HUES6 (cell line): Measurements from ENCODE around the gene SLC9A9.

Source experiments
- H3K27ac ChIP-seq: 2 replicates; pipeline ENCODE4 v1.7.0; 2013; ENCODE audit warnings: low read depth, mild to moderate bottlenecking, low read length, inconsistent platforms
- H3K27me3 ChIP-seq: 2 replicates; pipeline ENCODE4 v1.6.1; 2013; ENCODE audit warnings: low read length; ENCODE audit not compliant: control insufficient read depth, insufficient read depth
- H3K36me3 ChIP-seq: 2 replicates; pipeline ENCODE4 v1.6.1; 2013; ENCODE audit warnings: low read length; ENCODE audit not compliant: control insufficient read depth, insufficient read depth
- H3K4me1 ChIP-seq: 2 replicates; pipeline ENCODE4 v1.6.1; 2013; ENCODE audit warnings: low read length; ENCODE audit not compliant: control insufficient read depth, insufficient read depth
- H3K4me3 ChIP-seq: 2 replicates; pipeline ENCODE4 v1.5.1; 2013; ENCODE audit warnings: low read depth, low read length
- H3K9ac ChIP-seq: one replicate; pipeline ENCODE4 v1.6.1; 2013; ENCODE audit warnings: mild to moderate bottlenecking, low read length
- H3K9me3 ChIP-seq: 2 replicates; pipeline ENCODE4 v1.6.1; 2013; ENCODE audit warnings: low read depth, low read length; ENCODE audit not compliant: control insufficient read depth, insufficient read depth

SLC9A9 gene

DNA sequence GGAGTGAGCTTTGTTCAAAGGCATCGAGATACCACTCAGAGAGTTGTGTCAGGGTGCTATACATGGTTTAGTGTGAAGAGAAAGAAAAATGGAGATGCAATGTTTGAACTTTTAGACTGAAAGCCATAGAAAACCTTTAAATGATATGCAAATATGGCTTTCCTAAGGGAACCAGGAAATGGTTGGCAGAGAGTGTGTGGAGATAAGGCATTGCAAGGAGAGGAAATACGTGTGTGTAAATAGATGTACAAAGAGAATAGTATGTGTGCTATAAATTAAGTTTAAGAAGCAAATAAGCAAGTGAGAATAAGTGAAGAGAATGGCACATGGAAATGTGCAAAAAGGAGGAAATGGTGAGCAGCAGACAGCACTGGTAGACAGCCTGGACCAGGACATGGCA is 198.1 kb downstream of the SLC9A9 start:
- Histone ChIP-seq H3K9me3 (no peaks in the 10 kb centered on the region), H3K9ac (no peak overlapping the region), H3K4me1 (peaks cover 2% of the 10 kb centered on the region; the same call in 1 of the 2 replicates)

DNA sequence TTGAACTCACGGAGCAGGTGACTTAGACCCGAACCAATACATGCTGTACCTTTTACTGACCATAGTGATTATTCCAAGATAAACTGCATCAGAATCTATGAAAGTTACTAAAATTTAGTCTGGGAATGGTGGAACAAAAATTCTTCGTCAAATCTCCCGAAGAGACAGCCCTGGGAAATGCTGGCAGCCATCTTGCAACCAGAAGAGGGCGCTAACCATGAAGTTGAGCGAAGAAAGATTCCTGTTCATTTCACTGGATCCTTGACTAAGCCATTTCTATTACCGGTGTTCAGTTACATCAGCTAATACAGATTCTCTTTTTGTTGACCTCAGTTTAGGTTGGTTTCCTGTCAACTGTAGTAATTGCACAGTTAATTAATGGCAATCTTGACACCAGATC is 199.6 kb downstream of the SLC9A9 start:
- no peak overlapping the region for H3K4me3 ChIP-seq
- H3K36me3 ChIP-seq = no peaks in the 10 kb centered on the region
- H3K27ac ChIP-seq = no peak overlapping the region
- peaks cover 2% of the 10 kb centered on the region; the same call in 1 of the 2 replicates for H3K4me1 ChIP-seq
- H3K9ac ChIP-seq = no peak overlapping the region
- H3K9me3 ChIP-seq = no peaks in the 10 kb centered on the region
- no peaks in the 10 kb centered on the region for H3K27me3 ChIP-seq

More for the DNA sequence above, 198.1 kb downstream of the SLC9A9 start:
- H3K4me3 ChIP-seq = no peak overlapping the region
- H3K27me3 ChIP-seq = no peaks in the 10 kb centered on the region
- no peaks in the 10 kb centered on the region for H3K36me3 ChIP-seq
- H3K27ac ChIP-seq = no peak overlapping the region

DNA sequence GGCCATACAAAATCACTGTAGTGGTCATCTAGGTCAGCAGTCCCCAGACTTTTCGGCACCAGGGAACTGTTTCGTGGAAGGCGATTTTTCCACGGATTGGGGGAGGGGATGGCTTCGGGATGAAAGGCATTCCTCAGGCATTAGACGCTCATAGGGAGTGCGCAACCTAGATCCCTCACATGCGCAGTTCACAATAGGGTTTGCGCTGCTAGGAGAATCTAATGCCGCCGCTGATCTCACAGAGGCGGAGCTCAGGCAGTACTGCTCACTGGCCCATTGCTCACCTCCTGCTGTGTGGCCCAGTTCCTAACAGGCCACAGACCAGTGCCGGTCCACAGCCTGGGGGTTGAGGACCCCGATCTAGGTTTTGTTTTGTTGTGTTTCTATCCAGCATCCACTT is 200.1 kb downstream of the SLC9A9 start:
- Histone ChIP-seq H3K9me3 (no peaks in the 10 kb centered on the region), H3K9ac (no peak overlapping the region), H3K4me1 (peaks cover 2% of the 10 kb centered on the region; the same call in 1 of the 2 replicates), H3K27ac (no peak overlapping the region), H3K27me3 (no peaks in the 10 kb centered on the region), H3K4me3 (no peak overlapping the region), H3K36me3 (no peaks in the 10 kb centered on the region)

DNA sequence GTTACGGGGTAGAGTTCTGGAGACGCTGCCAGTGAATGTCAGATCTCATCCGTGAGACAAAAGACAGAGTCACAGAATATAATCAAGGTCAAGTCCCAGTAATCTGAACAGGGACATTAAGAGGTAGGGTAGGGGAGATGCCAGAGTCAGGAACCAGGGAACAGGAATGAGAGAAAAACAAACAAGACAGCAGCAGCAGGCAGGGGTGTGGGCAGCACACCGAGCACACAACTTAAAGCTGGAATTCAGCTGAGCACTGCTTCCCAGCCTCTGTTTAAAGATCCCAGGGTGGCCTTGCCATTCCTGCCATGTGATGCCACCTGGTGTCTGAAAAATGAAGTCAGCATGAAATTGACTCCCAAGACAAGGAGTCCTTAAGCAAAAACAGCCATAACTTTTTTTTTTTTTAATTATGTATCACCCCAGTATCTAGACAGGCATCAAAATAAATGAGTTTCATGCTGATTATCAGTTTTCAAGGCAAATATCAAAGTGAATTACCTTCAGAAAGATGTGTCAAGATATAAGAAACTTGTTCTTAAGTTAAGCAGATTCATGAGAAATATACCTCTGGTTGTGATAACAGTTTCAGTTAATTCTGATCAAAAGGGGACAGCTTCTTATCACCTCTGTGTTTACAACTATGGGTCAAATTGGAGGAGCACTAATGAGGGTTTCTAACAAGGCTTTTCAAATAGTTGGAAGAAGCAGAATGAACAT is 203.7 kb downstream of the SLC9A9 start:
- no peak overlapping the region for H3K9ac ChIP-seq
- no peaks in the 10 kb centered on the region for H3K27me3 ChIP-seq
- H3K36me3 ChIP-seq = no peaks in the 10 kb centered on the region
- no peaks in the 10 kb centered on the region for H3K9me3 ChIP-seq
- H3K27ac ChIP-seq = no peak overlapping the region
- no peak overlapping the region for H3K4me3 ChIP-seq
- peaks cover 2% of the 10 kb centered on the region; the same call in 1 of the 2 replicates for H3K4me1 ChIP-seq

DNA sequence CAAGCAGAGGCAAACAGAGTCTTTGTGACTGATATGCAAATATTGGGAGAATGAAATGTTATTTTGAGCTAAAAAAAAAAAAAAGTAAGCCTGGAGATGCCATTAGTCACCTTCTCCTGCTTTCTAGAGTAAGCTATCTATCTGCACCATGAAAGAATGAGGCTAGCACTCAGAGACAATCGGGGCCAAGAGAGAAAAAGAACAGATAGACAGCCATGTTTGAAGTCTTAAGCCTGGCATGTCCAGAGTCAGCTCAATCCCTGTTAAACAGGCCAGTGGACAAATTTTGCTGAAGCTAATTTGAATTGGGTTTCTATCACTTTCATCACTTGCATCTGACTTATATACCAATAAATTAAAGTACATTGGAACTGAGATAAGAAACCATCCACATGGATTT is 204.4 kb downstream of the SLC9A9 start:
- Histone ChIP-seq H3K36me3 (no peaks in the 10 kb centered on the region), H3K9me3 (no peaks in the 10 kb centered on the region), H3K27me3 (no peaks in the 10 kb centered on the region), H3K4me1 (peaks cover under 1% of the 10 kb centered on the region; the same call in 1 of the 2 replicates), H3K27ac (no peak overlapping the region), H3K9ac (no peak overlapping the region), H3K4me3 (no peak overlapping the region)

DNA sequence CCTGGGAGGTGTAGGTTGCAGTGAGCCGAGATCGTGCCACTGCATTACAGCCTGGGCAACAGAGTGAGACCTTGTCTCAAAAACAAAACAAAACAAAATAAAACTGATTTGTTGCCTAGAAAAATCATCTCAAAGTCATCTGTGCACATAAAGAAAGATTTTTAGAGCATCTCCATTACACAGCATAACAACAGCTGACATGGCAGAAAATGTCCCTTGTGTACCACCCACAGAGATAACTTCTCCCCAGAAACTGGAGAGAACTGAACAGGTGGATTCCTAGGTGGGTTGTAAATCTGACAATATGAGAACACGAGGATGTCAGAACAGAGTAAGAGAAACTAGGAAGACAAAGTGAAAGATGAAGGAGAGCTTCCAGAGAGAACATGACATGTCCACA is 207.5 kb downstream of the SLC9A9 start:
- H3K27me3 ChIP-seq = no peaks in the 10 kb centered on the region
- no peaks in the 10 kb centered on the region for H3K4me1 ChIP-seq
- no peak overlapping the region for H3K4me3 ChIP-seq
- H3K9me3 ChIP-seq = no peaks in the 10 kb centered on the region
- no peaks in the 10 kb centered on the region for H3K36me3 ChIP-seq
- no peak overlapping the region for H3K9ac ChIP-seq
- H3K27ac ChIP-seq = no peak overlapping the region

DNA sequence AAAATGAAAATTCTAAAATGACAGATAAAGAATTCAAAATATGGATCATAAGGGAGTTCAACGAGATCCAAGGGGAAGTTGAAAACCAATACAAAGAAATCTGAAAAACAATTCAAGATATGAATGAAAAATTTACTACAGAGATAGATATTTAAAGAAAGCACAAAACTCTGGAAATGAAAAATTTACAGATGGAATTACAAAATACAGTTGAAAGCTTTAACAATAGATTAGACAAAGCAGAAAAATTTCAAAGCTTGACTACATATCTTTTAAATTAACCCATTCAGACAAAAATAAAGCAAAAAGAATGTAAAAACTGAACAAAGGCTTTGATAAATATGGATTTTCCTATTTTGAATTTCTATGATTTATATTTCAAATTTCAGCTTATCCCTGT is 211.1 kb downstream of the SLC9A9 start:
- no peak overlapping the region for H3K4me3 ChIP-seq
- H3K27ac ChIP-seq = no peak overlapping the region
- H3K4me1 ChIP-seq = no peaks in the 10 kb centered on the region
- H3K9ac ChIP-seq = no peak overlapping the region
- H3K36me3 ChIP-seq = no peaks in the 10 kb centered on the region
- H3K9me3 ChIP-seq = no peaks in the 10 kb centered on the region
- no peaks in the 10 kb centered on the region for H3K27me3 ChIP-seq

DNA sequence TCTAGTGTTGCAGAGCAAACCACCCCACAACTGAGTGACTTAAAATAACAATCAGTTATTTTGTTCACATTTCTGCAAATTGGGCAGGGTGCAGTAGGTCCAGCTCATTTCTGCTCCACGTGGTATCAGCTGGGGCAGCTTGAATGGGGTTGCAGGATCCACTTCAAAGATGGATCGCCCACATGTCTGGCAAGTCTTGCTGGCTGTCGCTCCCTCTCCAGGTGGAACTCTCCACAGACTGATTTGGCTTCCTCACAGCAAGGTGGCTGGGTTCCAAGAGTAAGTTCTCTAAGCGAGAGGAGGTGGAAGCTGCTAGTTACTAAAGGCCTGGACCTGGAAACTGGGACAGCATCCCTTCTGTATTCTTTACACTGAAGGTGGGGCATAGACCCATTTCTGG is 213.3 kb downstream of the SLC9A9 start:
- no peak overlapping the region for H3K4me3 ChIP-seq
- no peaks in the 10 kb centered on the region for H3K4me1 ChIP-seq
- no peaks in the 10 kb centered on the region for H3K27me3 ChIP-seq
- H3K9me3 ChIP-seq = no peaks in the 10 kb centered on the region
- H3K9ac ChIP-seq = no peak overlapping the region
- no peaks in the 10 kb centered on the region for H3K36me3 ChIP-seq
- H3K27ac ChIP-seq = no peak overlapping the region

DNA sequence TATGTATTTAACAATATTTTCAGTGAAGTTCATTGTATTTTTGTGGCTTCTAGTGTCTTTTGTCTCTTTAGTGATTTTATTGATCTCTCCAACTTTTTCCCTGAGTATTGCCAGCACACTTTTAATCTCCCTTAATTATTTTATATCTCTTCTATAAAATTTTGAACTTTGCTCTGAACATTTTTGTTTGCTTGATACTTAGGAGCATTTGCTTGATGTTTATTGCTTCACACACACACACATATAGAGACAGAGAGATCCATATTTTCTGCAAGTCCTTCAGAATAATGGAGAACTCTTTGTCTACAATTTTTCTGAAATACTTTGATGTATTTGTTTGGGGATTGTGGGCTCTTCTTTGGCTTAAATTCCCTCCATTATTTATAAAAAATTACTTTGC is 213.8 kb downstream of the SLC9A9 start:
- no peaks in the 10 kb centered on the region for H3K27me3 ChIP-seq
- no peak overlapping the region for H3K27ac ChIP-seq
- H3K9me3 ChIP-seq = no peaks in the 10 kb centered on the region
- H3K4me1 ChIP-seq = no peaks in the 10 kb centered on the region
- H3K4me3 ChIP-seq = no peak overlapping the region
- H3K36me3 ChIP-seq = no peaks in the 10 kb centered on the region
- no peak overlapping the region for H3K9ac ChIP-seq

DNA sequence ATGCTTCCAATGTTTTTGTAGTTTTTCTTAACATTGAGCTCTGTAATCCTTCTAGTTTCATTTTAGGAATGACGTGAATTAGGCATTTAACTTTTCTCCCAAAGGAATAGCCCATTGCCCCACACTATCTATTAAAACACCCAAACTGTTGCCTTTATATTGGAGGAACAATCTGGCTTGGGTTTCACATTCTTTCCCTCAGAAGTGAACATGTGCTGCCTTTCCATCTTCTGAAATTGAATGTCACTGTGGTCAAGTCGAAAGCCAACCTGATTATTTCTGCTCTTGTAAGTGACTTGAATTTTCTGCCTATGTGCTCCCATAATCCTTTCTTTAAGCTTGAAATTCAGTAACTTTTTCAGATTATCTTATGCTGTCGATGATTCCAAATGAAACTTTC is 214.5 kb downstream of the SLC9A9 start:
- Histone ChIP-seq H3K36me3 (no peaks in the 10 kb centered on the region), H3K9ac (no peak overlapping the region), H3K27me3 (no peaks in the 10 kb centered on the region), H3K9me3 (no peaks in the 10 kb centered on the region), H3K4me3 (no peak overlapping the region), H3K4me1 (no peaks in the 10 kb centered on the region), H3K27ac (no peak overlapping the region)

DNA sequence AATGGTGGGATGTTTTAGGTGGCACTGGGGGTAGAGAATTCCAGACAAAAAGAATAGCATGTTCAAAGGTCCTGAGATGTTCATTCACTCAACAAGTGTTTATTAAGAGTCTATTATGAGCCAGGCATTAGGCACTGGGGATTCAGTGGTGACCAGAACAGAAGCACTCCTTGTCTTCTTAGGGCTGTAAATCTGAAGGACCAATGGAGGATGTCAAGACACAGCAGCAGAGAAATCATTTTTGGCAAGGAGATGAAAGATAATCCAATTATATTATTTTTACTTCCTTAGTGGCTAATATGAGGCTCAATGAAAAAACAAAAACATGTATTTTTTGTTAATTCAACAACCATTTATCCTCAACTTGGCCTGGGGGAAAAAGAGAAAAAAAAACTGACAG is 218.5 kb downstream of the SLC9A9 start:
- no peaks in the 10 kb centered on the region for H3K9me3 ChIP-seq
- H3K4me1 ChIP-seq = no peaks in the 10 kb centered on the region
- H3K27me3 ChIP-seq = no peaks in the 10 kb centered on the region
- no peak overlapping the region for H3K4me3 ChIP-seq
- no peak overlapping the region for H3K27ac ChIP-seq
- H3K9ac ChIP-seq = no peak overlapping the region
- no peaks in the 10 kb centered on the region for H3K36me3 ChIP-seq
